HCT116 (cell line): ENCODE data around the gene TMEM129. TPM values are rescaled to one million over a fixed set of nuclear protein-coding genes. Genes with fewer than 3 reads are reported as not detected.
A peak's percentile ranks its signal among the peaks of the same experiment; 100 is the strongest.

ENCODE experiments used
- ATAC-seq: fragments of 200-7000 bp; cut with Tn5 transposase; 2 replicates; pipeline ENCODE4 v1.9.1; 2020; ENCODE audit warnings: mild to moderate bottlenecking, moderate library complexity
- BruUV-seq: library from RNA; stranded (reverse); fragments of 400-500 nt; replicated peaks from 2 replicates; lab custom pipeline; 2021; lab: Mats Ljungman, UMichigan
- CTCF ChIA-PET: fragments of 300-600 bp; sonication (Branson Sonifier 250); formaldehyde crosslinking; loops from one replicate; lab custom pipeline; 2021; ENCODE audit warnings: antibody characterized with exemption; lab: Charles Lee
- POLR2A ChIA-PET: fragments of 300-600, 350-600 bp; sonication (Branson Sonifier 250); formaldehyde crosslinking; loops from one replicate; lab custom pipeline; 2021; ENCODE audit warnings: antibody characterized with exemption; lab: Charles Lee
- RAD21 ChIA-PET, 2 experiments: fragments of 300-600 bp; sonication (Branson Sonifier 250); formaldehyde crosslinking; loops; one replicate each; lab custom pipeline; 2023; ENCODE audit warnings: low total read pairs in 2 of 2; ENCODE audit not compliant: uncharacterized antibody in 2 of 2, unreplicated experiment in 2 of 2, low non-redundant PET in 1 of 2; lab: Charles Lee
- DNase-seq: peaks from one replicate; pipeline ENCODE4 v3.0.0-alpha.2; 2010; ENCODE audit warnings: low read depth, low spot score
- H2AFZ ChIP-seq: fragments of 200-600 bp; shearing (Covaris generic), sonication (generic); 2 replicates; pipeline ENCODE4 v1.6.1; 2017; ENCODE audit warnings: low read depth, mixed run types, mixed read lengths, antibody characterized with exemption, low read length; ENCODE audit not compliant: poor library complexity, severe bottlenecking
- H3K27ac ChIP-seq: 2 replicates; pipeline ENCODE4 v1.5.1; 2012; ENCODE audit warnings: low read depth, low read length
- H3K27me3 ChIP-seq: fragments of 200-600 bp; sonication (generic); 2 replicates; pipeline ENCODE4 v1.6.1; 2016; ENCODE audit warnings: mixed run types, low read length, mixed read lengths; ENCODE audit not compliant: insufficient read depth
- H3K36me3 ChIP-seq, 2 experiments: fragments of 200-500 bp in 1 of 2; fragments of 200-600 bp in 1 of 2; sonication (Bioruptor generic) in 1 of 2; sonication (generic) in 1 of 2; 2 replicates each; pipeline versions ENCODE4 v1.5.1 to v1.6.1; 2014 to 2016; ENCODE audit warnings: low read length in 2 of 2, inconsistent platforms in 1 of 2, mixed read lengths in 1 of 2, mixed run types in 1 of 2; ENCODE audit not compliant: insufficient read depth in 2 of 2, control insufficient read depth in 1 of 2
- H3K4me1 ChIP-seq, 2 experiments: fragments of 200-600 bp in 1 of 2; sonication (generic) in 1 of 2; 2 replicates each; pipeline versions ENCODE4 v1.5.1 to v1.6.1; 2012 to 2017; ENCODE audit warnings: low read length in 2 of 2, inconsistent platforms in 1 of 2, mild to moderate bottlenecking in 1 of 2, mixed read lengths in 1 of 2, mixed run types in 1 of 2, moderate library complexity in 1 of 2; ENCODE audit not compliant: insufficient read depth in 2 of 2, control insufficient read depth in 1 of 2
- H3K4me2 ChIP-seq: fragments of 200-600 bp; sonication (generic); 2 replicates; pipeline ENCODE4 v1.6.1; 2017; ENCODE audit warnings: mixed run types, low read length, mixed read lengths
- H3K4me3 ChIP-seq, 2 experiments: fragments of 200-600 bp in 1 of 2; sonication (generic) in 1 of 2; replicated peaks in 1 of 2; 2 replicates each; pipeline ENCODE4 v1.5.1; 2011 to 2016; ENCODE audit warnings: low read length in 2 of 2, control low read depth in 1 of 2, low read depth in 1 of 2, mild to moderate bottlenecking in 1 of 2, mixed read lengths in 1 of 2, mixed run types in 1 of 2
- H3K79me2 ChIP-seq: fragments of 200-600 bp; sonication (generic); 2 replicates; pipeline ENCODE4 v1.6.1; 2017; ENCODE audit warnings: mild to moderate bottlenecking, mixed run types, low read length, moderate library complexity, mixed read lengths; ENCODE audit not compliant: insufficient read depth
- H3K9ac ChIP-seq: fragments of 200-600 bp; sonication (generic); 2 replicates; pipeline ENCODE4 v1.6.1; 2016; ENCODE audit warnings: low read length, mixed read lengths
- H3K9me2 ChIP-seq: fragments of 200-600 bp; sonication (generic), shearing (Covaris generic); 2 replicates; pipeline ENCODE4 v1.6.1; 2017; ENCODE audit warnings: mixed run types, mild to moderate bottlenecking, moderate library complexity; ENCODE audit not compliant: insufficient read depth
- H3K9me3 ChIP-seq, 2 experiments: fragments of 200-500 bp in 1 of 2; fragments of 200-600 bp in 1 of 2; sonication (Bioruptor generic) in 1 of 2; sonication (generic) in 1 of 2; 2 replicates each; pipeline ENCODE4 v1.6.1; 2014 to 2017; ENCODE audit warnings: low read length in 2 of 2, mixed read lengths in 2 of 2, inconsistent platforms in 1 of 2, low read depth in 1 of 2, mild to moderate bottlenecking in 1 of 2, mixed run types in 1 of 2, moderate library complexity in 1 of 2; ENCODE audit not compliant: control insufficient read depth in 1 of 2, insufficient read depth in 1 of 2
- H4K20me1 ChIP-seq: fragments of 200-600 bp; sonication (generic), shearing (Covaris generic); 2 replicates; pipeline ENCODE4 v1.6.1; 2017; ENCODE audit warnings: mixed run types, mild to moderate bottlenecking, moderate library complexity; ENCODE audit not compliant: insufficient read depth
- CTCF ChIP-seq, 3 experiments: fragments of 200-600 bp in 1 of 3; sonication (generic) in 1 of 3; IDR thresholded peaks in 2 of 3; conservative IDR thresholded peaks in 1 of 3; 2 replicates each; pipeline ENCODE4 v1.5.1; 2012 to 2017; ENCODE audit warnings: low read depth in 2 of 3, low read length in 2 of 3, antibody characterized with exemption in 1 of 3, borderline replicate concordance in 1 of 3, control low read depth in 1 of 3, mild to moderate bottlenecking in 1 of 3, mixed read lengths in 1 of 3, mixed run types in 1 of 3, moderate library complexity in 1 of 3; ENCODE audit not compliant: insufficient read depth in 1 of 3
- intact Hi-C: fragments of 100-400 bp; cut with micrococcal nuclease; formaldehyde crosslinking; loops from 2 replicates; pipeline ENCODE4 v1.10.0; 2022
- total RNA-seq: library from RNA; stranded (reverse); gene quantifications from one replicate; pipeline ENCODE4 v1.2.1, GENCODE V29; 2021; ENCODE audit not compliant: unreplicated experiment
- TF ChIP-seq, protein P1 (sequence below): IDR thresholded peaks from 2 replicates; pipeline ENCODE4 v1.6.1; 2012

TMEM129 gene
- total RNA-seq, 1 experiment from 2014 or later, result 29.4 TPM

- Histone ChIP-seq H3K36me3 (peaks cover 38 to 88% of the 10 kb centered on the region in 2 experiments), H3K9me2 (no peaks in the 10 kb centered on the region), H3K27ac (peak overlapping the region; percentile 74), H3K4me2 (no peak overlapping the region), H3K9ac (no peak overlapping the region), H3K4me1 (peaks cover 12 to 27% of the 10 kb centered on the region in 2 experiments), H2AFZ (no peak overlapping the region), H3K79me2 (peaks cover 97% of the 10 kb centered on the region), H3K4me3 (no peak overlapping the region), H3K27me3 (no peaks in the 10 kb centered on the region), H4K20me1 (no peaks in the 10 kb centered on the region), H3K9me3 (no peaks in the 10 kb centered on the region)
- TF ChIP-seq, protein P1, sequence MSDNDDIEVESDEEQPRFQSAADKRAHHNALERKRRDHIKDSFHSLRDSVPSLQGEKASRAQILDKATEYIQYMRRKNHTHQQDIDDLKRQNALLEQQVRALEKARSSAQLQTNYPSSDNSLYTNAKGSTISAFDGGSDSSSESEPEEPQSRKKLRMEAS, result no peak
- peak in 1 of 3 experiments; percentile 22; a peak in 1 of 6 replicates for TF ChIP-seq CTCF (IDR thresholded peaks at IDR 0.05 in 2 of 3, conservative IDR thresholded peaks at IDR 0.05 in 1 of 3; ENCODE audit: borderline replicate concordance in 1 of 3, insufficient read depth in 1 of 3, low read depth in 2 of 3, low read length in 2 of 3)
- BruUV-seq, result no TSS peak
- ChIA-PET CTCF (interaction anchor here (1.8 kb wide), 1 partner anchor 35 kb away, joined by 17 read pairs; no protein-coding TSS in a partner anchor), RAD21 (no interaction called here), POLR2A (no interaction called here)
- DNase-seq (no peak), ATAC-seq (peak; percentile 37)
- intact Hi-C loops, result no loop called here
Measured at GRCh38 chr4:1728061-1728980, 7.2 kb upstream of the TMEM129 start.
